ENCODE data around the gene USP37. TPM values are rescaled to one million over a fixed set of nuclear protein-coding genes. Genes with fewer than 3 reads are reported as not detected.

USP37 gene
- polyA plus RNA-seq, 2 of the 4 experiments (the other 2 are of a cell fraction): 5.1 to 12.8 TPM

GRCh38 chr2:218400930-218401881, 166.9 kb downstream of the USP37 start:
- Histone ChIP-seq H3K27ac (peak overlapping the region; percentile 98 to 100), H3K4me1 (peaks cover 44% of the 10 kb centered on the region)

More at GRCh38 chr2:218400930-218401881, 166.9 kb downstream of the USP37 start:
- FAIRE-seq (no peak), ATAC-seq (no peak), DNase-seq (ENCODE audit: low read depth in 1 of 2, low spot score in 1 of 2) (peak in 1 of 2 experiments; percentile 14)
- peak overlapping the region; percentile 94 for H3K4me3 ChIP-seq
- peak overlapping the region; percentile 90 for H3K4me2 ChIP-seq
- ChIA-PET POLR2A (interaction anchor here (0.6 kb wide), 1 partner anchor 220 kb away, joined by 7 read pairs; no protein-coding TSS in a partner anchor), CTCF (interaction anchor here (0.8 to 1.1 kb wide), 4 partner anchors 39 to 99 kb away, joined by 3 to 4 read pairs (median 3); no protein-coding TSS in a partner anchor)
- no peaks in the 10 kb centered on the region for H3K9me3 ChIP-seq
- 83% methylated on average over 12 of the region's 24 CpGs for WGBS (ENCODE audit: missing lambda C conversion rate)
- no peak for TF ChIP-seq ELK1 (IDR thresholded peaks at IDR 0.05; ENCODE audit: low read depth, low read length)
- TF ChIP-seq HDAC2 (IDR thresholded peaks at IDR 0.05): no peak
- TF ChIP-seq EHF (CRISPR knock-in tag; IDR thresholded peaks at IDR 0.05): no peak
- no peak for TF ChIP-seq TFCP2L1 (CRISPR knock-in tag; IDR thresholded peaks at IDR 0.05)
- TF ChIP-seq ESRRA (IDR thresholded peaks at IDR 0.05; ENCODE audit: borderline replicate concordance, low read length): no peak
- no peak for TF ChIP-seq POLR2A (IDR thresholded peaks at IDR 0.05; ENCODE audit: low read length)
- TF ChIP-seq ZNF302 (CRISPR knock-in tag; IDR thresholded peaks at IDR 0.05): no peak
- no peak for TF ChIP-seq FOXS1 (CRISPR knock-in tag; IDR thresholded peaks at IDR 0.05)
- no peak for TF ChIP-seq REST (IDR thresholded peaks at IDR 0.05)
- TF ChIP-seq HEYL (CRISPR knock-in tag; IDR thresholded peaks at IDR 0.05): no peak

Small RNA genes lying within 50 kb of the gene (small RNA-seq; reads per million reads assigned to genes)
- gene MIR26B (86.9 to 24,354 (median 8,022) reads per million in 6 experiments), gene RNU6-136P (0 reads per million in 6 experiments)

Other genes with a start within 250 kb of the USP37 start
- gene CATIP, start 211.5 kb downstream of the USP37 start, polyA plus RNA-seq (2011; rRNA removed): 0.17 and 0.41 TPM in 2 replicates
- 0.09 to 0.15 TPM in 2 of 3 replicates, not detected in the other for gene CATIP, start 211.5 kb downstream of the USP37 start, polyA plus RNA-seq (2017; fragmentation: RNase III; extraction: RNeasy Plus Mini Kit Qiagen cat#74134 plus additional on column Dnase treatment)
- 0.36 and 0.52 TPM in 2 replicates for gene SLC11A1, start 186.1 kb downstream of the USP37 start, polyA plus RNA-seq (2011; rRNA removed)
- gene SLC11A1, start 186.1 kb downstream of the USP37 start, polyA plus RNA-seq (2017; fragmentation: RNase III; extraction: RNeasy Plus Mini Kit Qiagen cat#74134 plus additional on column Dnase treatment): 0.11 to 0.18 TPM (median 0.14 TPM) in 3 replicates
- 50.3 and 64.3 TPM in 2 replicates for gene CTDSP1, start 168.5 kb downstream of the USP37 start, polyA plus RNA-seq (2011; rRNA removed)
- gene CTDSP1, start 168.5 kb downstream of the USP37 start, polyA plus RNA-seq (2017; fragmentation: RNase III; extraction: RNeasy Plus Mini Kit Qiagen cat#74134 plus additional on column Dnase treatment): 34.6 to 42.8 TPM (median 39.5 TPM) in 3 replicates
- 2.3 and 3.7 TPM in 2 replicates for gene VIL1, start 149.2 kb downstream of the USP37 start, polyA plus RNA-seq (2011; rRNA removed)
- gene VIL1, start 149.2 kb downstream of the USP37 start, polyA plus RNA-seq (2017; fragmentation: RNase III; extraction: RNeasy Plus Mini Kit Qiagen cat#74134 plus additional on column Dnase treatment): 1.2 to 1.9 TPM (median 1.9 TPM) in 3 replicates
- gene CNOT9, start 488 bp upstream of the USP37 start, polyA plus RNA-seq (2011; rRNA removed): 86.7 and 87.4 TPM in 2 replicates
- gene CNOT9, start 488 bp upstream of the USP37 start, polyA plus RNA-seq (2017; fragmentation: RNase III; extraction: RNeasy Plus Mini Kit Qiagen cat#74134 plus additional on column Dnase treatment): 40.1 to 42.7 TPM (median 40.9 TPM) in 3 replicates
- 2.5 and 2.8 TPM in 2 replicates for gene PLCD4, start 39.5 kb upstream of the USP37 start, polyA plus RNA-seq (2011; rRNA removed)
- gene PLCD4, start 39.5 kb upstream of the USP37 start, polyA plus RNA-seq (2017; fragmentation: RNase III; extraction: RNeasy Plus Mini Kit Qiagen cat#74134 plus additional on column Dnase treatment): 0.83 to 1.7 TPM (median 1.2 TPM) in 3 replicates
- 6.3 and 9.5 TPM in 2 replicates for gene ZNF142, start 91.3 kb upstream of the USP37 start, polyA plus RNA-seq (2011; rRNA removed)
- gene ZNF142, start 91.3 kb upstream of the USP37 start, polyA plus RNA-seq (2017; fragmentation: RNase III; extraction: RNeasy Plus Mini Kit Qiagen cat#74134 plus additional on column Dnase treatment): 10.7 to 11.4 TPM (median 10.7 TPM) in 3 replicates
- gene BCS1L, start 91.3 kb upstream of the USP37 start, polyA plus RNA-seq (2011; rRNA removed): 47.1 and 47.2 TPM in 2 replicates
- gene BCS1L, start 91.3 kb upstream of the USP37 start, polyA plus RNA-seq (2017; fragmentation: RNase III; extraction: RNeasy Plus Mini Kit Qiagen cat#74134 plus additional on column Dnase treatment): 46.3 to 52.7 TPM (median 47.5 TPM) in 3 replicates
- gene RNF25, start 103.7 kb upstream of the USP37 start, polyA plus RNA-seq (2011; rRNA removed): 61.5 and 74.0 TPM in 2 replicates
- 33.5 to 34.6 TPM (median 33.8 TPM) in 3 replicates for gene RNF25, start 103.7 kb upstream of the USP37 start, polyA plus RNA-seq (2017; fragmentation: RNase III; extraction: RNeasy Plus Mini Kit Qiagen cat#74134 plus additional on column Dnase treatment)
- gene STK36, start 103.7 kb upstream of the USP37 start, polyA plus RNA-seq (2011; rRNA removed): 29.9 and 40.8 TPM in 2 replicates
- gene STK36, start 103.7 kb upstream of the USP37 start, polyA plus RNA-seq (2017; fragmentation: RNase III; extraction: RNeasy Plus Mini Kit Qiagen cat#74134 plus additional on column Dnase treatment): 15.3 to 23.3 TPM (median 20.6 TPM) in 3 replicates
- gene TTLL4, start 142.5 kb upstream of the USP37 start, polyA plus RNA-seq (2011; rRNA removed): 26.2 and 37.0 TPM in 2 replicates
- gene TTLL4, start 142.5 kb upstream of the USP37 start, polyA plus RNA-seq (2017; fragmentation: RNase III; extraction: RNeasy Plus Mini Kit Qiagen cat#74134 plus additional on column Dnase treatment): 23.4 to 25.6 TPM (median 25.0 TPM) in 3 replicates
- gene CYP27A1, start 213.8 kb upstream of the USP37 start, polyA plus RNA-seq (2011; rRNA removed): 0.13 and 0.20 TPM in 2 replicates
- 0.10 to 0.14 TPM (median 0.11 TPM) in 3 replicates for gene CYP27A1, start 213.8 kb upstream of the USP37 start, polyA plus RNA-seq (2017; fragmentation: RNase III; extraction: RNeasy Plus Mini Kit Qiagen cat#74134 plus additional on column Dnase treatment)